Germinal center (tissue), 1 donor: ENCODE results near the gene ZNF229.
"Not testable (repeated sequence)": the region's sequence is repeated elsewhere in the genome, so short reads cannot be mapped to it uniquely, and the experiment has no call there.

Experiments used
- DNase-seq: peaks from one replicate; pipeline ENCODE4 v3.0.0; 2012; ENCODE audit warnings: mixed read lengths, low spot score

Gene ZNF229

GRCh38 chr19:44447916-44448674 is at the start of gene ZNF229:
Gene ZNF229 (minus strand): TSS chr19:44448472. CDS start chr19:44442847, 5,625 bp downstream.
- DNase-seq, result peak; percentile 70

- DNase-seq, result no peak
Observed at GRCh38 chr19:44496711-44497110, 48.4 kb upstream of the ZNF229 start.

GRCh38 chr19:44476559-44477408 is 28.5 kb upstream of the ZNF229 start:
- DNase-seq, result no peak

- not testable (repeated sequence) for DNase-seq
Observed at GRCh38 chr19:44468730-44469129, 20.5 kb upstream of the ZNF229 start.

DNA sequence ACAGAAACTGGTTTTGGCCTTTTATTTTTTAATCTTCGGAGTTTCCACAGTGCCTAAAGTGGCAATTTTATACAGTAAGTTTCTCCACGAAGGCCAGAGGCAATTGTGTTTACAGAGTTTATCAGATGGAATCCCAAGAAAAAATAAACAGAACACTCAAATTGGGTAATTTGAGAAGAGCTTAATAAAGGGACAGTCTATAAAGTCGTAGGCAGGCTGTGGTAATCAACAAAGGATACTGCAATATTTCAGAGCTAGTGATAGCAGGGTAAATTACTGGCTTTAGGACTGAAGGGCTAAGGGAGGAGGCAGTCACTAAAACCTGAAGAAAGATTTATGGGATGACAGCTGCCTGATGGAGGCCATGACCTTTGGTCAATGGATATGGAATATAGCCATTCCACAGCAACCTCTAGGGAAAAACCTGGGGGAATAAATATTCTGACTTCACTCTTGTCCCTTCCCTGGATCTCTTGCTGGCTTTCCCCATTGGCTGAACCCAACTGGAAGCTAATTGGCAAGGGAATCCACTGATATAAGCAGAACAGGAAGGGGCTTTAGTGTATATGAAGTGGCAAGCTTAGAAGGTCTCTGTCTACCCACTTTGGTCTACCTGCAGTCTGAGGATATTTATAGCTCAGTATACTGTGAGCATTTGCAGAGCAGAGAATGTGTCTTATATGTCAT is 14.5 kb upstream of the ZNF229 start:
- DNase-seq, result not testable (repeated sequence)

DNA sequence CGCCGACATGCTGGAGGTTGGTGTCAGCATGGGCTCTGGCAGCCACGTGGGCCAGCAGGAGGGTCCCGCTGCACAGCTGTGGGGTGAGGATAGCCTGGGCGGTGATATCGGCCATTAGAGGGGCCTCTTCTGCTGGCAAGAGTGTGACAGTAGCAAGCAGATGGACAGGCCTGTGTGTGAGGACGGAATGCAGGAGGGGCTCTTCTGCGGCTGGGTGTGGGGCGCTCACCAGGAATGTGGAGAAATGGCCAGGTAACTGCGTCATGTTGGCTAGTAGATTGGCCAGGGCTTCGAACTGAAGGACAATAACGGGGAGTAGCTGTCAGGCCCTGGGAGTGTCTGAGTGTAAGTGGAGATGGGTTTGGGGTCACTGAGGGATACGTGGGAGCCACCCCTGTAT is 7.7 kb upstream of the ZNF229 start:
- DNase-seq, result not testable (repeated sequence)

- no peak for DNase-seq
Observed at GRCh38 chr19:44455100-44455499, 6.8 kb upstream of the ZNF229 start.

GRCh38 chr19:44452367-44452766 is 4.1 kb upstream of the ZNF229 start:
- DNase-seq, result no peak

DNA sequence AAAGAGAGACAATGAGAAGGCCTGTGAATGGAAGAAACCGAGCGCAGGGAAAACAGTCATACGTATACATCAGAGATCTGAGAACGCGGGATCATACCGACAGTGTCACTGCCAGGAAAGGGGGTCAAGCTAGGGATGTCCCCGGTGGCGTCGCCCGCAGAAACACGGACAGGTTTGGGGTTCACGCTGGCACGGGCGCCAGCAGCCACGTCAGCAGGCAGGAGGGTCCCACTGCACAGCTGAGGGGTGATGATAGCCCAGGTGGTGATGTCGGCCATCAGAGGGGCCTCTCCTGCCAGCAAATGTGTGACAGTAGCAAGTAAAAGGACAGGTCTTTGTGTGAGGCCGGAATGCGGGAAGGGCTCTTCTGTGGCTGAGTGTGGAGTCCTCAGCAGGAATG is 3.4 kb upstream of the ZNF229 start:
- no peak for DNase-seq

DNA sequence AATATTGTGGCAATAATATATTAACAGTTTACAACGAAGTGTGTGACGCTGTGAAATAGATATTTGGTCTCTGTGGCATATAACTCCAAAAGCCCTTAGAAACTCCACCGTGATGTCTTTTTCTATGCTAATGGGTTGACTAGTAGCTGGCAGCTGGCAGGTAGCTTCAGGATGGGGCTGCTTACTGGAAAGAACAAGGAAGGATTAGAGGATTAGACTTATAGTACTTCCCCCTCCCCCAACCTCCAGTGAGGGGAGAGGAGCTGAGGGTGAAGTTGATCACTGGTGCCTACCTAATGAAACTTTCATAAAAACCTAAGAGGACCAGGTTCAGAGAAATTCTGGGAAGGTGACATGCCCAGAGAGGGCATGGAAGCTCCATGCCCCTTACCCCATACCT is 9.8 kb downstream of the ZNF229 start:
- DNase-seq, result no peak

GRCh38 chr19:44435441-44435840 is 12.8 kb downstream of the ZNF229 start:
- no peak for DNase-seq

DNA sequence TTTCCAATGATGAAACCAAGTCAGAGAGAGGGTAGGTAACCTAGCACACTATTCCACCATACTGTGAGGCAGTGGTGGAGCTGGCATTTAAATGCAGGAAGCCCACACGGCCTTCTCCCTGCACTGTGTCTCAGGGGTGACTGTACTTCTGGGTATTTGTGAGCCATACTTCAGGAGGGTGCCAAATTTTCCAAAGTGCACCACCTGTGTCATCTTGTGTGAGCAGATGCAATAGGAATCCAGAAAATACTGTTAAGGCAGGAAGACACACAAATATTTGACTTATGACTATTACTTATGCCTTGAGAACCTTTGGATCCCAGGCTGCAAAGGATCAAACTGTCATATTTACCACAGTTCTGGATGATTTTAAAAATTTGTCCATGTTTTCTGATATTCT is 17.3 kb downstream of the ZNF229 start:
- DNase-seq, result no peak

DNA sequence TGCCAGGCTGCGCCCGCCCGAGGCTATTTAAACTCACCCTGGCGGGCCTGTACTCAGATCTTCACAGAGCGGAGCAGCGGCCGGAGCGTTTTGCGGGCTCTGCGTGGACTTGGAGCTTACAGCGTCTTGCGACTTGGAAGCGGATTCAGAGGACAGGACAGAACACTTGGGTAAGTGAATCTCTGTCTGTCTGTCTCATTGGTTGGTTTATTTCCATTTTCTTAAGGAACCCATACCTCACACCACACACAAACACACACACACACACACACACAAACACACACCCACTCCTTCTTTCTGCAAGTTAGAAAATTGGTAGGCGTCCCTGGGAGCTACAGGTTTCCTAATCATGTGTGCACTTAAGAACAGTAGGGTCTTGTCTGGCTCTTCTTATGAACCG is 32.7 kb downstream of the ZNF229 start:
- not testable (repeated sequence) for DNase-seq

DNA sequence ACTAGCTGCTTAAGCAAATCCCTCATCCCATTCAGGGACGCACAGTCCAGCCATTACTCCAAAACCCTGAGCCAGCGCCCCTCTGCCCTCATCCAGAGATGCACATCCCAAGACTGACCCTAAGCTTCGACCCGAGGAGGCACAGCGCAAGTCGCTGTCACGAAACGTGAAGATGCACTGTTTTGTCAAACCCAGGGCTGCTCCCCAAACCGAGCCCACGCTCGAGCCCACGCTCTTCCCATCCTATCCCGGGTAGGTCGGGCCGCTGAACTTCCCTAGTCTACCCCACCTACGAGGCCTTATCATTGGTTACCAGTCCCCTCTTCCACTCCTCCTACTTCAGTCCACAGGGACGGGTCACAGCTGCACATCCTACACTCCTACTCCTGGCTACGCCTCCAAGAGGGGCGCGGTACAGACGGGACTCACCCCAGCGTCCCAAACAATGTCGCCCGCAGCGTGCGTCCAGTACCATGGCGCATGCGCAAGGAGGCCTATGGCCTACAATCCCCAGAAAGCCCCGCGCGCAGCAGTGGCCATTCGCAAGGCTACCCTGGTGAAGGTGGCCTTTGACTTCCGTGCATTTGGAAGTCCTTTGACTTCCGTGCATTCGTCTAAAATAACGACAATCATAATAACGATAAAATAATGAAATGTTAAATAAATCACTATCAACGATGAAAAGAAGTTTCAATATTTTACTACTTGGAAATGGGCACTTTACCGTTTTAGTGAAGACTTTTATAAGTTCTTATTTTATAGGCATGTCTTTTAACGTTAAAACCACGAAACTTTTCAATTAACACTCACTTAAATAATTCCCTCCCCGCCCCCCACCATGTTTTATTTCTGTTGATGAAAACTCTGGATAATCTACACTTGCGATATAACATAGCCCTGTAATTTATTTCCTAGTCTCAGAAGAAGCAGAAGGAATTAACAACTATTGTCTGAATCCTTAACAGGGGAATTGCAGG is 46.8 kb downstream of the ZNF229 start, which contains the start of gene ZNF285:
Gene ZNF285 (minus strand): TSS at position 470 of the 977 bp plus-strand sequence. CDS start 4,395 bp downstream, outside the sequence.
- peak; percentile 84 for DNase-seq

DNA sequence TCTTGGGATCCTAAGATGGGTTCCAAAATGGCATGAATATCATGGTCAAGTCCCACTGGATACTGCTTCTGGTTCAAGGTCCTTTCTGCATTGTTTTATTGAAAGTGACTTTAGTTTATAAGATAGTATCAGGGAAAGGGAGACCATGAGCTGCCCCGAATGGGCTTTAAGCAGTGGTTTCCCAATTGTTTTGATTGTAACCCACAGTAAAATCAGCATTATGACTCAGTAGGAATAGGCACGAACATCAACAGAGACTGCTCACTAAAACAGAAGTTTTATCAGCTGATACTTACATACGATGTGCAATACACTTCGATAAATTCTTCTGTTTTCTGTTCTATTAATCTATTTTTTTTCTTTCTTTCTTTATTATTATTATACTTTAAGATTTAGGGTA is 59.0 kb downstream of the ZNF229 start:
- DNase-seq, result not testable (repeated sequence)
